SK-N-SH (cell line): ENCODE results near the gene SLC38A8. TPM values are rescaled to one million over a fixed set of nuclear protein-coding genes. Genes with fewer than 3 reads are reported as not detected.

ENCODE experiments used
- CTCF ChIA-PET: fragments of 300-600, 350-600 bp; formaldehyde crosslinking; extraction: SDS; loops from one replicate; lab custom pipeline; 2021; lab: Yijun Ruan, JAX
- POLR2A ChIA-PET: fragments of 350-600 bp; sonication (Branson Sonifier 250); formaldehyde crosslinking; extraction: SDS; loops from one replicate; lab custom pipeline; 2020; ENCODE audit warnings: antibody characterized with exemption, inconsistent platforms; lab: Yijun Ruan, JAX
- DNase-seq: peaks from one replicate; pipeline ENCODE4 v3.0.0; 2012
- H2AFZ ChIP-seq: fragments of 200-600 bp; sonication (generic); 2 replicates; pipeline ENCODE4 v1.8.1; 2016; ENCODE audit warnings: antibody characterized with exemption, mild to moderate bottlenecking, low read depth
- H3F3A ChIP-seq: fragments of 200-600 bp; sonication (generic); replicated peaks from 2 replicates; pipeline ENCODE3; 2016; ENCODE audit warnings: antibody characterized with exemption, mild to moderate bottlenecking; ENCODE audit not compliant: insufficient read depth
- H3K27ac ChIP-seq, 2 experiments: fragments of 200-500 bp in 1 of 2; fragments of 200-600 bp in 1 of 2; sonication (Bioruptor generic) in 1 of 2; sonication (generic), shearing (Covaris generic) in 1 of 2; 2 replicates each; pipeline versions ENCODE4 v1.5.1 to v1.6.1; 2014 to 2016; ENCODE audit warnings: low read depth in 2 of 2, inconsistent platforms in 1 of 2, low read length in 1 of 2, mild to moderate bottlenecking in 1 of 2, mixed read lengths in 1 of 2
- H3K27me3 ChIP-seq: fragments of 200-600 bp; sonication (generic), shearing (Covaris generic); 2 replicates; pipeline ENCODE4 v1.6.1; 2016; ENCODE audit warnings: mixed run types; ENCODE audit not compliant: insufficient read depth
- H3K36me3 ChIP-seq, 2 experiments: fragments of 200-500 bp in 1 of 2; fragments of 200-600 bp in 1 of 2; sonication (Bioruptor generic) in 1 of 2; sonication (generic) in 1 of 2; replicated peaks in 1 of 2; 2 replicates each; pipeline versions ENCODE3 to v1.5.1; 2014 to 2016; ENCODE audit warnings: low read length in 1 of 2, mild to moderate bottlenecking in 1 of 2; ENCODE audit not compliant: insufficient read depth in 2 of 2, control insufficient read depth in 1 of 2
- H3K4me1 ChIP-seq, 2 experiments: fragments of 200-500 bp in 1 of 2; fragments of 200-600 bp in 1 of 2; sonication (Bioruptor generic) in 1 of 2; sonication (generic), shearing (Covaris generic) in 1 of 2; 2 replicates each; pipeline versions ENCODE4 v1.5.1 to v1.6.1; 2014 to 2016; ENCODE audit warnings: low read depth in 1 of 2, low read length in 1 of 2, mixed run types in 1 of 2; ENCODE audit not compliant: insufficient read depth in 2 of 2, control insufficient read depth in 1 of 2
- H3K4me2 ChIP-seq: fragments of 200-600 bp; sonication (generic), shearing (Covaris generic); 2 replicates; pipeline ENCODE4 v1.6.1; 2017; ENCODE audit warnings: mixed run types
- H3K4me3 ChIP-seq, 2 experiments: fragments of 200-500 bp in 1 of 2; fragments of 200-600 bp in 1 of 2; sonication (Bioruptor generic) in 1 of 2; sonication (generic), shearing (Covaris generic) in 1 of 2; 2 replicates each; pipeline versions ENCODE4 v1.5.1 to v1.8.1; 2014 to 2016; ENCODE audit warnings: low read depth in 2 of 2, inconsistent platforms in 1 of 2, low read length in 1 of 2, mild to moderate bottlenecking in 1 of 2, mixed read lengths in 1 of 2, moderate library complexity in 1 of 2
- H3K79me2 ChIP-seq: fragments of 200-600 bp; sonication (generic); 2 replicates; pipeline ENCODE4 v1.8.1; 2017; ENCODE audit warnings: mild to moderate bottlenecking; ENCODE audit not compliant: insufficient read depth
- H3K9ac ChIP-seq: fragments of 200-600 bp; sonication (generic); 2 replicates; pipeline ENCODE4 v1.6.1; 2017; ENCODE audit warnings: mixed run types
- H3K9me2 ChIP-seq: fragments of 200-600 bp; sonication (generic); 2 replicates; pipeline ENCODE4 v1.6.1; 2017; ENCODE audit warnings: mixed run types
- H3K9me3 ChIP-seq: fragments of 200-600 bp; sonication (generic); 2 replicates; pipeline ENCODE4 v1.6.1; 2017; ENCODE audit warnings: mixed run types, mild to moderate bottlenecking, moderate library complexity
- H4K20me1 ChIP-seq: fragments of 200-600 bp; sonication (generic); 2 replicates; pipeline ENCODE4 v1.6.1; 2017; ENCODE audit warnings: mild to moderate bottlenecking, mixed run types; ENCODE audit not compliant: insufficient read depth
- CHD2 ChIP-seq: fragments of 150-350 bp; IDR thresholded peaks from 2 replicates; pipeline ENCODE4 v1.6.1; 2018; ENCODE audit warnings: low read length; ENCODE audit not compliant: partially characterized antibody
- ELF1 ChIP-seq: IDR thresholded peaks from 2 replicates; pipeline ENCODE4 v1.4.0; 2012
- EP300 ChIP-seq, 2 experiments: IDR thresholded peaks; 2 replicates each; pipeline versions ENCODE4 v1.4.0 to v1.6.1; 2012; ENCODE audit warnings: borderline replicate concordance in 1 of 2, low read depth in 1 of 2, low read length in 1 of 2
- EZH2phosphoT487 ChIP-seq: fragments of 200-600 bp; sonication (generic); IDR thresholded peaks from 2 replicates; pipeline ENCODE4 v1.6.1; 2017; ENCODE audit warnings: low read depth, mixed run types, mild to moderate bottlenecking, antibody characterized with exemption, moderate library complexity, borderline replicate concordance
- FOSL2 ChIP-seq: IDR thresholded peaks from 2 replicates; pipeline ENCODE4 v1.4.0; 2012; ENCODE audit warnings: low read depth, mild to moderate bottlenecking, moderate library complexity, borderline replicate concordance
- FOXM1 ChIP-seq: IDR thresholded peaks from 2 replicates; pipeline ENCODE4 v1.4.0; 2012; ENCODE audit warnings: low read depth, mild to moderate bottlenecking
- MEF2A ChIP-seq: IDR thresholded peaks from 2 replicates; pipeline ENCODE4 v1.4.0; 2012; ENCODE audit warnings: low read depth, borderline replicate concordance
- MXI1 ChIP-seq: IDR thresholded peaks from 2 replicates; pipeline ENCODE4 v1.6.1; 2012; ENCODE audit warnings: mild to moderate bottlenecking, low read depth, low read length, improper control_type of control experiment
- POLR2AphosphoS5 ChIP-seq: IDR thresholded peaks from 2 replicates; pipeline ENCODE4 v1.6.1; 2012; ENCODE audit warnings: low read depth, low read length
- RAD21 ChIP-seq: IDR thresholded peaks from 2 replicates; pipeline ENCODE4 v1.6.1; 2012; ENCODE audit warnings: mild to moderate bottlenecking, low read length
- REST ChIP-seq: IDR thresholded peaks from 2 replicates; pipeline ENCODE4 v1.6.1; 2012; ENCODE audit warnings: mild to moderate bottlenecking, low read depth, low read length, moderate library complexity
- TAF1 ChIP-seq: IDR thresholded peaks from 2 replicates; pipeline ENCODE4 v1.6.1; 2012; ENCODE audit warnings: low read depth, mild to moderate bottlenecking, low read length, moderate library complexity, borderline replicate concordance
- TEAD4 ChIP-seq: IDR thresholded peaks from 2 replicates; pipeline ENCODE4 v1.4.0; 2012; ENCODE audit warnings: mild to moderate bottlenecking, borderline replicate concordance; ENCODE audit not compliant: insufficient read depth
- WGBS: methylation state at CpG from one replicate; pipeline ENCODE4 v1.1.6; 2017; ENCODE audit warnings: low lambda C conversion rate; 5-methylcytosine and 5-hydroxymethylcytosine counted together
- polyA plus RNA-seq, 3 experiments: library from polyadenylated mRNA; depleted of rRNA; stranded (reverse); fragments of >200 nt; gene quantifications; 2 replicates each; pipeline ENCODE4 v1.2.3, GENCODE V29; 2012
- TF ChIP-seq, protein P1 (sequence below): IDR thresholded peaks from 2 replicates; pipeline ENCODE4 v1.4.0; 2012; ENCODE audit warnings: low read depth, borderline replicate concordance
- TF ChIP-seq, protein P2 (sequence below): fragments of 150-350 bp; IDR thresholded peaks from 2 replicates; pipeline ENCODE4 v1.6.1; 2016; ENCODE audit warnings: mild to moderate bottlenecking, low read depth, low read length
- TF ChIP-seq, protein P3 (sequence below): IDR thresholded peaks from 2 replicates; pipeline ENCODE4; 2012

The SLC38A8 gene
- polyA plus RNA-seq, 1 of the 3 experiments (the other 2 are of a cell fraction), result not detected

GRCh38 chr16:84034516-84034915 is 8.1 kb downstream of the SLC38A8 start:
- DNase-seq, result no peak
- Histone ChIP-seq H3K4me1 (no peaks in the 10 kb centered on the region; a peak in 1 of 4 replicates), H3K79me2 (no peaks in the 10 kb centered on the region), H3K4me3 (no peak overlapping the region), H3K4me2 (no peak overlapping the region), H3K9ac (no peak overlapping the region), H3K36me3 (no peaks in the 10 kb centered on the region), H4K20me1 (no peaks in the 10 kb centered on the region), H3K9me3 (no peaks in the 10 kb centered on the region), H2AFZ (no peak overlapping the region), H3K9me2 (no peaks in the 10 kb centered on the region), H3K27ac (no peak overlapping the region), H3F3A (no peaks in the 10 kb centered on the region), H3K27me3 (no peaks in the 10 kb centered on the region)
- ChIA-PET CTCF (interaction anchor here (1.0 kb wide), 1 partner anchor 31 kb away, joined by 3 read pairs; no protein-coding TSS in a partner anchor), POLR2A (no interaction called here)
- 69% methylated on average over 11 of the region's 12 CpGs for WGBS
- TF ChIP-seq, protein P1, sequence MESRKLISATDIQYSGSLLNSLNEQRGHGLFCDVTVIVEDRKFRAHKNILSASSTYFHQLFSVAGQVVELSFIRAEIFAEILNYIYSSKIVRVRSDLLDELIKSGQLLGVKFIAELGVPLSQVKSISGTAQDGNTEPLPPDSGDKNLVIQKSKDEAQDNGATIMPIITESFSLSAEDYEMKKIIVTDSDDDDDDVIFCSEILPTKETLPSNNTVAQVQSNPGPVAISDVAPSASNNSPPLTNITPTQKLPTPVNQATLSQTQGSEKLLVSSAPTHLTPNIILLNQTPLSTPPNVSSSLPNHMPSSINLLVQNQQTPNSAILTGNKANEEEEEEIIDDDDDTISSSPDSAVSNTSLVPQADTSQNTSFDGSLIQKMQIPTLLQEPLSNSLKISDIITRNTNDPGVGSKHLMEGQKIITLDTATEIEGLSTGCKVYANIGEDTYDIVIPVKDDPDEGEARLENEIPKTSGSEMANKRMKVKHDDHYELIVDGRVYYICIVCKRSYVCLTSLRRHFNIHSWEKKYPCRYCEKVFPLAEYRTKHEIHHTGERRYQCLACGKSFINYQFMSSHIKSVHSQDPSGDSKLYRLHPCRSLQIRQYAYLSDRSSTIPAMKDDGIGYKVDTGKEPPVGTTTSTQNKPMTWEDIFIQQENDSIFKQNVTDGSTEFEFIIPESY, result no peak
- TF ChIP-seq TAF1 (no peak), EP300 (IDR thresholded peaks at IDR 0.05; ENCODE audit: borderline replicate concordance in 1 of 2, low read depth in 1 of 2, low read length in 1 of 2) (no peak), ELF1 (no peak), RAD21 (no peak), MEF2A (no peak), MXI1 (no peak), EZH2phosphoT487 (no peak), POLR2AphosphoS5 (no peak), FOSL2 (no peak), TEAD4 (no peak), CHD2 (no peak), FOXM1 (no peak), REST (no peak)
- TF ChIP-seq, protein P2, sequence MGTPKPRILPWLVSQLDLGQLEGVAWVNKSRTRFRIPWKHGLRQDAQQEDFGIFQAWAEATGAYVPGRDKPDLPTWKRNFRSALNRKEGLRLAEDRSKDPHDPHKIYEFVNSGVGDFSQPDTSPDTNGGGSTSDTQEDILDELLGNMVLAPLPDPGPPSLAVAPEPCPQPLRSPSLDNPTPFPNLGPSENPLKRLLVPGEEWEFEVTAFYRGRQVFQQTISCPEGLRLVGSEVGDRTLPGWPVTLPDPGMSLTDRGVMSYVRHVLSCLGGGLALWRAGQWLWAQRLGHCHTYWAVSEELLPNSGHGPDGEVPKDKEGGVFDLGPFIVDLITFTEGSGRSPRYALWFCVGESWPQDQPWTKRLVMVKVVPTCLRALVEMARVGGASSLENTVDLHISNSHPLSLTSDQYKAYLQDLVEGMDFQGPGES, result no peak
- TF ChIP-seq, protein P3, sequence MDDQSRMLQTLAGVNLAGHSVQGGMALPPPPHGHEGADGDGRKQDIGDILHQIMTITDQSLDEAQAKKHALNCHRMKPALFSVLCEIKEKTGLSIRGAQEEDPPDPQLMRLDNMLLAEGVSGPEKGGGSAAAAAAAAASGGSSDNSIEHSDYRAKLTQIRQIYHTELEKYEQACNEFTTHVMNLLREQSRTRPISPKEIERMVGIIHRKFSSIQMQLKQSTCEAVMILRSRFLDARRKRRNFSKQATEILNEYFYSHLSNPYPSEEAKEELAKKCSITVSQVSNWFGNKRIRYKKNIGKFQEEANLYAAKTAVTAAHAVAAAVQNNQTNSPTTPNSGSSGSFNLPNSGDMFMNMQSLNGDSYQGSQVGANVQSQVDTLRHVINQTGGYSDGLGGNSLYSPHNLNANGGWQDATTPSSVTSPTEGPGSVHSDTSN, result no peak
